HEK293T (cell line): ENCODE measurements around the gene TET2.

Experiments used
- ARNT ChIP-seq: fragments of 450-650 bp; IDR thresholded peaks from 2 replicates; pipeline ENCODE4 v1.6.1; 2017; ENCODE audit warnings: mild to moderate bottlenecking
- ELF4 ChIP-seq: fragments of 450-650 bp; IDR thresholded peaks from 2 replicates; pipeline ENCODE4 v1.6.1; 2017; ENCODE audit warnings: antibody characterized with exemption
- FOXM1 ChIP-seq: fragments of 450-650 bp; IDR thresholded peaks from 2 replicates; pipeline ENCODE4 v1.6.1; 2017; ENCODE audit warnings: mild to moderate bottlenecking, borderline replicate concordance
- NFRKB ChIP-seq: fragments of 450-650 bp; IDR thresholded peaks from 2 replicates; pipeline ENCODE4 v1.6.1; 2016; ENCODE audit warnings: mild to moderate bottlenecking, moderate library complexity
- SP1 ChIP-seq: fragments of 450-650 bp; IDR thresholded peaks from 2 replicates; pipeline ENCODE4 v1.6.1; 2017
- ZNF384 ChIP-seq: fragments of 450-650 bp; IDR thresholded peaks from 2 replicates; pipeline ENCODE4 v1.6.1; 2016

GRCh38 chr4:105306158-105306781, 159.6 kb downstream of the TET2 start:
- no peak for TF ChIP-seq ZNF384
- no peak for TF ChIP-seq ELF4
- TF ChIP-seq ARNT = no peak
- TF ChIP-seq SP1 = no peak
- no peak for TF ChIP-seq FOXM1
- TF ChIP-seq NFRKB = no peak
